Tibial nerve (tissue), 4 donors: ENCODE results near the gene MRTFA. TPM values are rescaled to one million over a fixed set of nuclear protein-coding genes. Genes with fewer than 3 reads are reported as not detected.

Experiments
- DNase-seq, 2 donors: peaks; one replicate each; pipeline ENCODE4 v3.0.0-alpha.2; 2019; ENCODE audit warnings: low spot score in 2 of 2
- H3K27ac ChIP-seq, 4 donors: fragments of 200-600 bp; sonication (generic) in 3 of 4; one replicate each; pipeline ENCODE4 v1.5.1; 2017 to 2019; ENCODE audit warnings: mild to moderate bottlenecking in 1 of 4
- H3K27me3 ChIP-seq, 2 donors: fragments of 200-600 bp; sonication (generic) in 1 of 2; one replicate each; pipeline versions ENCODE4 v1.5.1 to v1.6.0; 2017 to 2019
- H3K36me3 ChIP-seq, 3 donors: fragments of 200-600 bp; sonication (generic); one replicate each; pipeline ENCODE4 v1.5.1; 2018 to 2019
- H3K4me1 ChIP-seq, 4 donors: fragments of 200-600 bp; sonication (generic) in 3 of 4; one replicate each; pipeline ENCODE4 v1.5.1; 2017 to 2019
- H3K4me3 ChIP-seq, 4 donors: fragments of 200-600 bp; sonication (generic) in 3 of 4; one replicate each; pipeline ENCODE4 v1.5.1; 2017 to 2019; ENCODE audit warnings: mild to moderate bottlenecking in 1 of 4, moderate library complexity in 1 of 4
- H3K9me3 ChIP-seq, 4 donors: fragments of 200-600 bp; sonication (generic) in 3 of 4; one replicate each; pipeline ENCODE4 v1.5.1; 2017 to 2019
- CTCF ChIP-seq, 5 experiments: fragments of 200-600 bp in 3 of 5; fragments of 450-650 bp in 2 of 5; sonication (generic) in 3 of 5; IDR thresholded peaks; one replicate each; pipeline ENCODE4 v1.5.1; 2016 to 2019; ENCODE audit warnings: antibody characterized with exemption in 5 of 5, mild to moderate bottlenecking in 3 of 5, moderate library complexity in 2 of 5
- EP300 ChIP-seq, 2 donors: sonication (generic); formaldehyde crosslinking; IDR thresholded peaks; one replicate each; pipeline ENCODE4 v1.6.1; 2017; ENCODE audit warnings: antibody characterized with exemption in 2 of 2, mild to moderate bottlenecking in 1 of 2
- POLR2A ChIP-seq, 2 donors: fragments of 450-650 bp; IDR thresholded peaks; one replicate each; pipeline ENCODE4 v1.6.1; 2017; ENCODE audit warnings: antibody characterized with exemption in 2 of 2, mild to moderate bottlenecking in 2 of 2, moderate library complexity in 2 of 2
- WGBS, 2 donors: methylation state at CpG; one replicate each; pipeline ENCODE4 v1.1.5; 2018; 5-methylcytosine and 5-hydroxymethylcytosine counted together
- total RNA-seq, 4 donors: library from RNA; depleted of rRNA; stranded (reverse); fragments of >200 nt; gene quantifications; one replicate each; pipeline ENCODE4 v1.1.0, GENCODE V29; 2016

MRTFA gene
- total RNA-seq, 4 donors from 2014 or later, result 69.7 to 119 (median 104) TPM

- WGBS, 2 donors, result 100% methylated on average over 2 of the region's 2 CpGs
- no peak overlapping the region for H3K27ac ChIP-seq
- no peaks in the 10 kb centered on the region for H3K27me3 ChIP-seq
- H3K4me3 ChIP-seq, result no peak overlapping the region
- TF ChIP-seq CTCF (IDR thresholded peaks at IDR 0.05), result no peak
- TF ChIP-seq POLR2A (IDR thresholded peaks at IDR 0.05), result no peak
- no peak for TF ChIP-seq EP300 (IDR thresholded peaks at IDR 0.05)
- H3K4me1 ChIP-seq, result peaks cover 0 to 25% (median 0%) of the 10 kb centered on the region in 4 donors
- no peaks in the 10 kb centered on the region for H3K36me3 ChIP-seq
- H3K9me3 ChIP-seq, result no peaks in the 10 kb centered on the region
- no peak for DNase-seq
Measured at GRCh38 chr22:40520562-40520961, 116.0 kb downstream of the MRTFA start.

DNA sequence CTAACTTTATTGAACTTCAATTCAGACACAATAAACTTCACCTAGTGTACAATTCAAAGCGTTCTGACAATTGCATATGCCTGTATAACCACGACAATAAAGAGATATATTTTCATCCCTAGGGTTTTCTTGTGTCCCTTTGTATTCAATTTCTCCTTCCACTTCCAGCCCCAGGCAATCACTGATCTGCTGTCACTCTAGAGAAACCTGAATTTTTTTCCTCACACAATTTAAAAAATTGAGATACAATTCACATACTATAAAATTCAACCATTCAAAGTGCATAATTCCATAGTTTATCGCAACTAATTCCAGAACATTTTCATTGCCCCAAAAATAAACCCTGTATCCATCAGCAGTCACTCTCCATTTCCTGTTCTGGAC, 116.6 kb downstream of the MRTFA start:
- no peak overlapping the region for H3K4me3 ChIP-seq
- no peak overlapping the region for H3K27ac ChIP-seq
- no peaks in the 10 kb centered on the region for H3K9me3 ChIP-seq
- WGBS, 2 donors, result 89 to 93% methylated on average over 3 of the region's 3 CpGs
- no peak for TF ChIP-seq CTCF (IDR thresholded peaks at IDR 0.05)
- TF ChIP-seq EP300 (IDR thresholded peaks at IDR 0.05), result no peak
- TF ChIP-seq POLR2A (IDR thresholded peaks at IDR 0.05), result no peak
- no peaks in the 10 kb centered on the region for H3K27me3 ChIP-seq
- H3K36me3 ChIP-seq, result no peaks in the 10 kb centered on the region
- no peak for DNase-seq
- peaks cover 0 to 20% (median 0%) of the 10 kb centered on the region in 4 donors for H3K4me1 ChIP-seq

DNA sequence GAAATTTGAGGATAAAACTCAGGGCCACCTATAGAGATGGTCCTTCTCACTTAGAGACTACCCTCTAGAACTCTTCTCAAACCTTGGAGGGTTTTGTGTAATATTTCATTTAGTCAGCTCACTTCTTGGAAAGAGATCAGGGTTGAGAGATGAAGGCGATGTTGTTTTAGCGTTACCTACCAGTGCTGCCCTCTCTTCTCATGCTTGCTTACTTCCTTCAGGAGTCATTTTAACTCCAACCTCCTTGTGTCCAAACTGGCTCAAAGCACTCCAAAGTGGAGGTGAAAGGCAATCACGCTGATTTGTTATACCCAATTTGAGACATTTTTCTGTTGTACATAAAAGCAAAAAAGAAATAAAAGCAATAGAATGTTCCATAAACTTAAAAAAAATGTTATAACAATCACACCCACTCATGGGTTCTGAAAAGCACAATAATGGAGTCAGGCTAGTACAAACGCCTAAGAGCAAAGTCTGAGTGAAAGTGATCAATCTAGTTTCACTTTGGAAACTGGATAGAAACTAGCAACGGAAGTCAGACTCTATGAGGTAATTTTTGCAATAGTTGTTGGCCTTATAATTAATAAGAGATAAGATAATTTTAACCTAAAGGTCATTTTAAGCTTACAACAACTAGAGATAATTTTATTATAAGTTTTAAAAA, 117.1 kb downstream of the MRTFA start:
- DNase-seq, result no peak
- Histone ChIP-seq H3K27me3 (no peaks in the 10 kb centered on the region), H3K36me3 (no peaks in the 10 kb centered on the region), H3K9me3 (no peaks in the 10 kb centered on the region), H3K4me3 (no peak overlapping the region), H3K4me1 (peaks cover 0 to 17% (median 0%) of the 10 kb centered on the region in 4 donors), H3K27ac (peak overlapping the region in 3 of 4 donors; percentile 37 to 46 (median 39))
- WGBS, 2 donors, result 64 to 69% methylated on average over 5 of the region's 5 CpGs
- TF ChIP-seq EP300 (IDR thresholded peaks at IDR 0.05), result no peak
- TF ChIP-seq CTCF (IDR thresholded peaks at IDR 0.05), result no peak
- no peak for TF ChIP-seq POLR2A (IDR thresholded peaks at IDR 0.05)

- Histone ChIP-seq H3K36me3 (no peaks in the 10 kb centered on the region), H3K27me3 (no peaks in the 10 kb centered on the region), H3K9me3 (no peaks in the 10 kb centered on the region), H3K27ac (peak overlapping the region in 1 of 4 donors; percentile 46), H3K4me1 (peaks cover 0 to 14% (median 0%) of the 10 kb centered on the region in 4 donors), H3K4me3 (no peak overlapping the region)
- WGBS, 2 donors, result 91 to 94% methylated on average over 4 of the region's 4 CpGs
- DNase-seq, result no peak
- TF ChIP-seq EP300 (IDR thresholded peaks at IDR 0.05), result no peak
- no peak for TF ChIP-seq POLR2A (IDR thresholded peaks at IDR 0.05)
Measured at GRCh38 chr22:40518840-40519239, 117.7 kb downstream of the MRTFA start.

DNA sequence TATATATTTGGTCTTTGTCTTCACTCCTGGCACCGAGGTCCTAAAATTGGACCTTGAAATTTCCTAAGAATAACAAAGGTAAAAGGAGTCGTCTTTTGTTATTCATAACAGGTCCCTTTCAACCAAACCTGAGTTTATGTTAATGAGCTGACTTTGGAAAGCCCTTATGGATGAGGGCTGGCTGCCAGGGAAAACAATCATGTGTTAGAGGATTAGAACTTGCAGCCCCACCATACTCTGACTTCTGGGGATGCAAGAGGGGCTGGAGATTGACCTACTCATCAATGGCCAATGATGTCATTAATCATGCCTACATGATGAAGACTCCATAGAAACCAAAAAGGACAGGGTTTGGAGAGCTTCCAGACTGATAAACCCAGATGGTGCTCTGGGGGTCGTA, 118.9 kb downstream of the MRTFA start:
- Histone ChIP-seq H3K4me1 (peaks cover 0 to 24% (median 4%) of the 10 kb centered on the region in 4 donors), H3K36me3 (no peaks in the 10 kb centered on the region), H3K4me3 (no peak overlapping the region), H3K9me3 (no peaks in the 10 kb centered on the region), H3K27ac (no peak overlapping the region), H3K27me3 (no peaks in the 10 kb centered on the region)
- DNase-seq, result no peak
- WGBS, 2 donors, result 73 to 78% methylated on average over 3 of the region's 3 CpGs
- TF ChIP-seq EP300 (IDR thresholded peaks at IDR 0.05) (no peak), POLR2A (IDR thresholded peaks at IDR 0.05) (no peak), CTCF (IDR thresholded peaks at IDR 0.05) (no peak)
